Kidney (tissue), 14 donors: ENCODE results near the gene FLAD1. TPM values are rescaled to one million over a fixed set of nuclear protein-coding genes. Genes with fewer than 3 reads are reported as not detected.

Experiments used
- DNase-seq, 5 donors: peaks; one replicate each; pipeline ENCODE4 v3.0.0-alpha.2; 2013 to 2020
- FAIRE-seq: peaks from 2 replicates; lab custom pipeline; 2012; peaks lifted over from hg19 to GRCh38; lab: Jason Lieb, UNC
- H3K27ac ChIP-seq, 2 donors: one replicate each; pipeline ENCODE4 v1.7.0; 2013; ENCODE audit warnings: low read depth in 2 of 2, low read length in 2 of 2, inconsistent platforms in 1 of 2
- H3K27me3 ChIP-seq: one replicate; pipeline ENCODE4 v1.7.1; 2013; ENCODE audit warnings: low read length, inconsistent platforms; ENCODE audit not compliant: control insufficient read depth, insufficient read depth
- H3K36me3 ChIP-seq, 3 donors: one replicate each; pipeline versions ENCODE4 v1.7.0 to v1.7.1; 2013; ENCODE audit warnings: low read length in 3 of 3, control low read depth in 1 of 3, inconsistent platforms in 1 of 3; ENCODE audit not compliant: insufficient read depth in 3 of 3, control insufficient read depth in 2 of 3
- H3K4me1 ChIP-seq, 3 donors: one replicate each; pipeline versions ENCODE4 v1.7.0 to v1.7.1; 2013; ENCODE audit warnings: low read length in 3 of 3, inconsistent platforms in 1 of 3, low read depth in 1 of 3; ENCODE audit not compliant: control insufficient read depth in 2 of 3, insufficient read depth in 2 of 3
- H3K4me3 ChIP-seq, 3 donors: one replicate each; pipeline versions ENCODE4 v1.7.0 to v1.8.1; 2013; ENCODE audit warnings: low read length in 3 of 3, control low read depth in 1 of 3, inconsistent platforms in 1 of 3
- H3K9ac ChIP-seq, 3 donors: one replicate each; pipeline versions ENCODE4 v1.7.0 to v1.7.1; 2013; ENCODE audit warnings: low read length in 3 of 3, control low read depth in 1 of 3, inconsistent platforms in 1 of 3
- H3K9me3 ChIP-seq, 3 donors: one replicate each; pipeline versions ENCODE4 v1.7.0 to v1.7.1; 2013; ENCODE audit warnings: low read length in 3 of 3, control low read depth in 1 of 3, inconsistent platforms in 1 of 3; ENCODE audit not compliant: control insufficient read depth in 2 of 3, insufficient read depth in 1 of 3
- intact Hi-C: fragments of 100-400 bp; cut with DNase I; formaldehyde crosslinking; loops from one replicate; pipeline ENCODE4 v1.11.1; 2022
- polyA plus RNA-seq: library from polyadenylated mRNA; stranded (reverse); fragments of 350-450 nt; fragmentation: Illumina TruSeq; extraction: RNeasy Lipid Tissue Mini Kit (QIAGEN cat#74804); gene quantifications from one replicate; pipeline ENCODE4 v1.2.3, GENCODE V29; 2014; ENCODE audit warnings: low read depth, low replicate concordance; ENCODE audit not compliant: insufficient read depth
- total RNA-seq: library from RNA; stranded (reverse); fragmentation: NEBNext Ultra II Directional; extraction: Animal tissue kit (Norgen Biotek cat#: 25700); gene quantifications from one replicate; pipeline ENCODE4 v1.2.1, GENCODE V29; 2021
- TF ChIP-seq, protein P1 (sequence below): IDR thresholded peaks from 3 replicates; pipeline ENCODE4 v1.5.1; 2012; ENCODE audit warnings: mild to moderate bottlenecking, moderate library complexity, borderline replicate concordance; ENCODE audit not compliant: insufficient read depth; ENCODE audit errors: extremely low read depth
- donor health status: control.
- donor health status: control.
- donor health status: control.
- donor health status: control.
- donor health status: control.
- donor health status: DM: yes; HTN: yes; CAD: no.
- donor health status: Normal renal cell carcinoma (clear cell type).

FLAD1 gene
- total and polyA plus RNA-seq, 2 donors from 2014 or later, result 34.1 to 37.9 TPM

DNA sequence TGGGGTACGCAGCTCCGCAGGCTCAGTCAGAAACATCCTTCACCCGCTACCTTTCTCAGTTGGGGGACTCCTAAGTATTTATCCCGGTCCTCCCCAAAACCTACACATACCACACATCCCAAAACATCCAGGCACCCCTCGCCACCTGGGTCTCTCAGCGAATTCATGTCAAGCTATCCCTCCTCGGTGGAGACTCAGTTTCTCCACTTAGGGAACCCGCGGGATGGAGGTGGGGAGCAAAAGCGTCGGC lies 18.2 kb downstream of the FLAD1 start:
- peak in 1 of 5 donors; percentile 59 for DNase-seq
- no peak for FAIRE-seq
- peak overlapping the region; percentile 59 to 90 (median 75) for H3K4me3 ChIP-seq
- no peaks in the 10 kb centered on the region for H3K27me3 ChIP-seq
- H3K9me3 ChIP-seq, result no peaks in the 10 kb centered on the region
- H3K9ac ChIP-seq, result peak overlapping the region; percentile 20 to 97 (median 30)
- no peaks in the 10 kb centered on the region for H3K36me3 ChIP-seq
- peak overlapping the region; percentile 97 for H3K27ac ChIP-seq
- peaks cover 2 to 28% (median 15%) of the 10 kb centered on the region in 3 donors for H3K4me1 ChIP-seq
- TF ChIP-seq, protein P1, sequence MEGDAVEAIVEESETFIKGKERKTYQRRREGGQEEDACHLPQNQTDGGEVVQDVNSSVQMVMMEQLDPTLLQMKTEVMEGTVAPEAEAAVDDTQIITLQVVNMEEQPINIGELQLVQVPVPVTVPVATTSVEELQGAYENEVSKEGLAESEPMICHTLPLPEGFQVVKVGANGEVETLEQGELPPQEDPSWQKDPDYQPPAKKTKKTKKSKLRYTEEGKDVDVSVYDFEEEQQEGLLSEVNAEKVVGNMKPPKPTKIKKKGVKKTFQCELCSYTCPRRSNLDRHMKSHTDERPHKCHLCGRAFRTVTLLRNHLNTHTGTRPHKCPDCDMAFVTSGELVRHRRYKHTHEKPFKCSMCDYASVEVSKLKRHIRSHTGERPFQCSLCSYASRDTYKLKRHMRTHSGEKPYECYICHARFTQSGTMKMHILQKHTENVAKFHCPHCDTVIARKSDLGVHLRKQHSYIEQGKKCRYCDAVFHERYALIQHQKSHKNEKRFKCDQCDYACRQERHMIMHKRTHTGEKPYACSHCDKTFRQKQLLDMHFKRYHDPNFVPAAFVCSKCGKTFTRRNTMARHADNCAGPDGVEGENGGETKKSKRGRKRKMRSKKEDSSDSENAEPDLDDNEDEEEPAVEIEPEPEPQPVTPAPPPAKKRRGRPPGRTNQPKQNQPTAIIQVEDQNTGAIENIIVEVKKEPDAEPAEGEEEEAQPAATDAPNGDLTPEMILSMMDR, result no peak
- intact Hi-C loops, result no loop called here

DNA sequence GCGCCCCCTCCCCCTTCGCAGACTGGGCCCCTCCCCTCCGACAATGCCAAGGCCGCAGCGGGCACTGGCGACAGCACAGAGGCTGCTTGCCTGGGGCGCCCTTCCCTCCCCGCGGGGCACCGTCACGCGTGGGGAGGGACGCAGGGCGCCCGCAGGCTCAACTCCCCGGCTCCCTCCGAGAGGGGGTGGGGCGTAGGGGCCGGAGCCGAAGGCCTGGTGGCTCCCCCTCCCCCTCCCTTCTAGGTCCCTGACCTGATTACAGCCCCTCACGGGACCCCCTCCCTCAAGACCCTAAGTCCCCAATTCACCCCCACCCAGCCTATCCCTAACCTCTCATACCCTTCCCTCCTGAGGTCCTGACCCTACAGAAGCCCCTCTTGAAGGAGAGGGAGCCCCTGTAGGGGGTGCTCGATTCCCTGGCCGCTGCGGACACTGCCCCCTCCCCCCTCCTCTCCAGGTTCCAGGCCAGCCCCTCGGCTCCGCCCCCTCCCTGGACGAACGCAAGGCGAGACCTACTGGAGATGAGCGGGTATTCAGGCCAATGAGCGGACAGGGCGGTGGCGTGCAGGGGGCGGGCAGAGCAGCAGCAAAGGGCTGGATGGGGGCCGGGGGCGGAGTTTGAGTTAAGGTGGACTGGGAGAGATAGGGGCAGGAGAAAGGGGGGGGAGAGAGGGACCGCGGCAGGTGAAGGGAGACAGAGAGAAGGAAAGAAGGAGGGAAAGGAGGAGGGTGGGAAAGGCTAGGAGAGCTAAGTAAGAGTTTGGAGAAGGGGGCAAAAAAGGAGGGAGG lies 18.7 kb downstream of the FLAD1 start:
- no peak for FAIRE-seq
- intact Hi-C loops, result no loop called here
- H3K9me3 ChIP-seq, result no peaks in the 10 kb centered on the region
- H3K36me3 ChIP-seq, result no peaks in the 10 kb centered on the region
- peak overlapping the region; percentile 75 to 90 (median 88) for H3K4me3 ChIP-seq
- TF ChIP-seq, protein P1, result peak; percentile 22
- H3K27ac ChIP-seq, result peak overlapping the region; percentile 97
- DNase-seq, result peak; percentile 100
- peak overlapping the region; percentile 20 to 97 (median 67) for H3K9ac ChIP-seq
- H3K27me3 ChIP-seq, result no peaks in the 10 kb centered on the region
- H3K4me1 ChIP-seq, result peaks cover 2 to 33% (median 20%) of the 10 kb centered on the region in 3 donors

DNA sequence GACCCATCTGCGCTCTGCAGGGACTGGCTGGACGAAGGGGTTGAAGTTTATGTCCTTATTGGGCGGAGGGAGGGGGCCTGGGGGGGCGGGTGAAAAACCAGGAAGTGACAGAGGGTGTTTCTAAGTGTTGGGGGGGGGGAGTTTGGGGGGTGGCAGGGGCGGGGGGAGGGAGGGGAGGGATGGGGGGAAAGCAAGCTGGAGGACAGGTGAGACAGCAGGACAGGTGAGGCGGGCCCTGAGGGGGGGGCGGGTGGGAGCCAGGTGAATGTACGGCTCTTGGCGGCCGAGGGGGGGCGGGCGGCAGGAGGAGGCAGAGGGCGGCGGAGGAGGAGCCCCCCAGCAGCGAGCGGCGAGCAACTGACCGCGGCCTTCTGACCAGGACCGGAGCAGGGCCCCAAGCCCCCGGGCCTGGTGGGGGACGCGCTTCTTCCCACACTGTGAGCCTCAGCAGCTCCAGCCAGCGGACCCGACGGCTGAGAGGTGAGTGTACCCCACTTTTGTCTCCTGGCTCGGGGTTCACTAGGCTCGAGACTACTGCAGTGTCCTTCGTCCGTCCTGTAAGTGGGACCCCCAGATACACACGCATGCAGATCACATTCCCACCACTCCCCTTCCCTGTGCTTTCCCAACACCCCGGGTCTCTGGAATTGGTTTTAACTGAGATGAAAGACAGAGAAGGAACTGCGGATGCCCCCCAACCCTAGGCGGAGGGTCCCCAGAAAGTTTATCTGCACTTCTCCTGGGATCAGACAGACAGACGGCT lies 19.5 kb downstream of the FLAD1 start, which contains the start of gene ZBTB7B:
ZBTB7B (plus strand) TSS at position 339 of the 763 bp plus-strand sequence. CDS start 11,859 bp downstream, outside the sequence.
- peak within 1 kb of the TSS; percentile 82 to 99 (median 90) for H3K4me3 ChIP-seq
- H3K36me3 ChIP-seq, result no peaks in the 10 kb centered on the region
- DNase-seq (peak; percentile 24 to 89 (median 45)), FAIRE-seq (no peak)
- H3K27me3 ChIP-seq, result no peaks in the 10 kb centered on the region
- intact Hi-C loops, result no loop called here
- TF ChIP-seq, protein P1, result no peak
- peaks cover 2 to 39% (median 28%) of the 10 kb centered on the region in 3 donors for H3K4me1 ChIP-seq
- H3K9me3 ChIP-seq, result no peaks in the 10 kb centered on the region
- H3K9ac ChIP-seq, result peak within 1 kb of the TSS; percentile 66 to 99 (median 76)
- H3K27ac ChIP-seq, result peak within 1 kb of the TSS; percentile 97
